Amniotic stem cell (primary cell): ENCODE measurements around the gene SVBP.
A peak's percentile ranks its signal among the peaks of the same experiment; 100 is the strongest.
"Not testable (repeated sequence)": the region's sequence is repeated elsewhere in the genome, so short reads cannot be mapped to it uniquely, and the experiment has no call there.

ENCODE experiments used
- DNase-seq: peaks from one replicate; lab custom pipeline; 2025; lab: John Stamatoyannopoulos, UW

SVBP gene

GRCh38 chr1:42816585-42817439 is at the start of gene SVBP, which contains the start of gene ERMAP:
TSS of gene SVBP (minus strand) at chr1:42817397. CDS start at chr1:42816544, 853 bp downstream.
TSS of gene ERMAP (plus strand) at chr1:42817122. CDS start at chr1:42830449, 13,327 bp downstream.
- DNase-seq: peak; percentile 58

GRCh38 chr1:42866549-42866948 is 49.4 kb upstream of the SVBP start:
- DNase-seq: no peak

- no peak for DNase-seq
Measured at GRCh38 chr1:42861014-42861399, 43.8 kb upstream of the SVBP start.

GRCh38 chr1:42860339-42861013 is 43.3 kb upstream of the SVBP start:
- DNase-seq: no peak

GRCh38 chr1:42859366-42859765 is 42.2 kb upstream of the SVBP start:
- DNase-seq: not testable (repeated sequence)

- DNase-seq: not testable (repeated sequence)
Measured at GRCh38 chr1:42856554-42856953, 39.4 kb upstream of the SVBP start.

- DNase-seq: no peak
Measured at GRCh38 chr1:42853116-42853884, 36.1 kb upstream of the SVBP start.

GRCh38 chr1:42852608-42852980 is 35.4 kb upstream of the SVBP start:
- no peak for DNase-seq

GRCh38 chr1:42851960-42852607 is 34.9 kb upstream of the SVBP start:
- no peak for DNase-seq

- DNase-seq: no peak
Measured at GRCh38 chr1:42851420-42851819, 34.2 kb upstream of the SVBP start.

- DNase-seq: no peak
Measured at GRCh38 chr1:42849944-42850343, 32.7 kb upstream of the SVBP start.

- DNase-seq: no peak
Measured at GRCh38 chr1:42848823-42849537, 31.8 kb upstream of the SVBP start.

GRCh38 chr1:42847721-42848460 is 30.7 kb upstream of the SVBP start:
- DNase-seq: no peak

GRCh38 chr1:42847111-42847595 is 30.0 kb upstream of the SVBP start:
- no peak for DNase-seq

- DNase-seq: peak; percentile 98
Measured at GRCh38 chr1:42846257-42847110, 29.3 kb upstream of the SVBP start, which contains the start of gene ZNF691. TSS of gene ZNF691 (plus strand) at chr1:42846613. CDS start at chr1:42849659, 3,046 bp downstream.

GRCh38 chr1:42845866-42846256 is 28.7 kb upstream of the SVBP start:
- DNase-seq: no peak

- DNase-seq: no peak
Measured at GRCh38 chr1:42845193-42845592, 28.0 kb upstream of the SVBP start.

GRCh38 chr1:42844592-42845140 is 27.5 kb upstream of the SVBP start:
- DNase-seq: no peak
